SK-N-MC (cell line): ENCODE data around the gene CCDC57.

ENCODE experiments used
- EZH2 ChIP-seq: fragments of 200-600 bp; sonication (generic); IDR thresholded peaks from one replicate; pipeline ENCODE4 v1.6.1; 2017; ENCODE audit warnings: antibody characterized with exemption
- POLR2AphosphoS5 ChIP-seq: IDR thresholded peaks from 2 replicates; pipeline ENCODE4 v1.6.1; 2012; ENCODE audit warnings: mild to moderate bottlenecking, low read depth, low read length, borderline replicate concordance

DNA sequence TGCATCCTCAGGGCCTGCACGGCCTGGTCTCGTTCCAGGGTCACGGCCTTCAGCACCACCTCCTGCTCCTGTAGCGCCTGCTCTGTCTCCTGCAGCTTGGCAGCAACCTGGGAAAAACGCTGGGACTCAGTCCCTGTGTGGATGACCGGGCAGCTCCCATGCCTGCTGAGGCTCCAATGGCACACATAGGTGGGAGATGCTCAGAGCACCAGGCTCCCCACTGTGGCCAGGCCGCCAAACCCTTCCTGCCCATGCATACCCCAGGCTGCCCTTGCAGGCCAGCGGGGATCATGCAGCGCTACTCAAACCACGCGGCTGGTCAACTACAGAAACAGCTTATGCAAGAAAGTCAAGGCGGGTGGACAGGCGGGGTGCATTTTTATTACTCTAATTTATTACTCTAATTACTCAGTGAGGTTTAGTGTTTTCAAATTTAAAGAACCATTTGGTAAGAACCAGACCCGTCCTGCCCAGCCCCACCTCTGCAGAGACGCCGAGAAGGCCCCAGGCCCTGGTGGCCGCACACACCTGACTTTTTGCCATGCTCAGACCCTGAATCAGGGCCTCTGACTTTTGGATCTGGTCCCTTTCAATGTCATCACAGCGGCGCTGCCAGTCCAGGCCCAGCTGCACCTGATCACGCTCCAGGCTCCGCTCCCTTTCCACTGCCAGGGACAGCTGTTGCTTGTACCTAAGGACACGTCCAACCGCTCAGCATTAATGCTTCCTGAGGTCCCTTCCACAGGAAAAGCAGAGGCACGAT is 34.0 kb downstream of the CCDC57 start:
- no peak for TF ChIP-seq EZH2
- no peak for TF ChIP-seq POLR2AphosphoS5
